CD4-positive, alpha-beta T cell treated with Interleukin-1 beta for 1 hour (primary cell): ENCODE data around the gene CACNA2D3.

Source experiments
- DNase-seq, 2 donors: peaks; one replicate each; pipeline ENCODE4 v3.0.0-alpha.2; 2020 to 2022

The CACNA2D3 gene

DNA sequence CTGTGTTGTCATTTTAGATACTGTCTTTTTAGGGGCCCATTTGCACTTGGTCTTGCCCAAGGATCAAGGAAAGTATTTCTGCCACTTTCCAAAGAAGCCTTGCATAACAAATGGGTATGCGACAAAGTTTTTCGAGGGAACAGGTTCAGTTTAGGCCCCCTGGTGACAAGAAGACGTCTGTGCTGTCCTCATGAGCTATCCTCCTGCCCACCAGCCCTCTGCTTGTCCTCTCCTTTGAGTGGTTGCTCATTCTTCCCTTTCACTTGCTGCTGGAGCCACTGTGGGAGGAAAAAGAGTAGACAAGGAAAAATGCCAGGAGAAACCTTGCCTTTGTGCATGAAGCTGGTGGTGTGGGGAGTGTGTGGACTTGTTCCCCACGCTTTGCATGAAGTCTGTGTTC, 171.9 kb downstream of the CACNA2D3 start:
- DNase-seq: no peak

DNA sequence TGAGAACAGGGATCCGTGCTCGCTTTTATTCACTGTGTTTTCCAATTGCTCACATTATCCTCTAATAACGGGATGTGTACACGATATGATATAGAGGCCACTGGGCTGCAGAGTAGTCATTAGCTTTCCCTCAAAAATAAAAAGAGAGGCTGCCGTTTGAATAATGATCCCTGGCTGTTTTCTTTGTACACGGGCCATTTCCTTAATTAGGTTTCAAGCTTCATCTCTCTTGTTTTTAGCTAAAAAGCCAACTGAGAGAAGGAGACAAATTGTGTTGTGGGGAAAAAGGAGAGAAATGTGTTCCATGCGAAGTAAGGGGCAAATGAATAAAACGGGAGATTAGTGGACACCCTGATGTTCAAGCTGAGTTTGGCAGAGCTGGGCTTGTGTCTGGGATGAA, 174.2 kb downstream of the CACNA2D3 start:
- DNase-seq: no peak

DNA sequence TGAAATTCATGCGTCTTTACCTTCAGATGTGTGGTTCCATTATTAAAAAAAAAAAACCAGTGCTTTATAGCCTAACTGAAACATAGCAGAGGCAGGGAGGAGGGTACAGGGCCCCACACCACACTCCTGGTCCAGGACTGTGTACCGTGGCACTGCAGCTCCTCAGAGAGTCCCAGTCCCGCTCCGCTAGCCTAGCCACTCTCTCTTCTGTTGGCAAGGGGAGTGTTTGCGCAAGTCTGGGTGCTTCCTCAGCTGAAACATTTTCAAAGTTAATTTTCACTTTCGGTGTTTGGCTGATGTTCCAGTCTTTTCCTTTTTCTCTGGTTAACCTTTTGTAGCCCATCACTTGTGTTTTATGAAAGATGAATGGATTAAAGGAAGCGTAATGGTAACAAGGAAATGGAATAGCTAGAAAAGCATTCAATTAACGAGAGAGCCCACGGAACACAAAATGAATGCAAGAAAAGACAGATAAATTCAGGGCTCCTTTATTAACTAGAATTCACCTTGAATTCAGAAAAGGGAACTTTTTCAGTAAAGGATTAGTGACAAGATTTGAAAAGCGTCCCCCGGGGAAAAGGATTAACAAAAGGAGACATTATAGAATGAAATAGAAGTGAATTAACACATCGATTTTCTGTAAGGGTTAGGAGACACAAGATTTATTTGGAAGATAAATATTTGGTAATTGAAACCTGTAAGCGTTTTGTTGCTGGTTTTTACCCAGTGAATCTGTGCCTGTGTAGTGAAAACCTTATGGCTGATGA, 177.0 kb downstream of the CACNA2D3 start:
- no peak for DNase-seq

DNA sequence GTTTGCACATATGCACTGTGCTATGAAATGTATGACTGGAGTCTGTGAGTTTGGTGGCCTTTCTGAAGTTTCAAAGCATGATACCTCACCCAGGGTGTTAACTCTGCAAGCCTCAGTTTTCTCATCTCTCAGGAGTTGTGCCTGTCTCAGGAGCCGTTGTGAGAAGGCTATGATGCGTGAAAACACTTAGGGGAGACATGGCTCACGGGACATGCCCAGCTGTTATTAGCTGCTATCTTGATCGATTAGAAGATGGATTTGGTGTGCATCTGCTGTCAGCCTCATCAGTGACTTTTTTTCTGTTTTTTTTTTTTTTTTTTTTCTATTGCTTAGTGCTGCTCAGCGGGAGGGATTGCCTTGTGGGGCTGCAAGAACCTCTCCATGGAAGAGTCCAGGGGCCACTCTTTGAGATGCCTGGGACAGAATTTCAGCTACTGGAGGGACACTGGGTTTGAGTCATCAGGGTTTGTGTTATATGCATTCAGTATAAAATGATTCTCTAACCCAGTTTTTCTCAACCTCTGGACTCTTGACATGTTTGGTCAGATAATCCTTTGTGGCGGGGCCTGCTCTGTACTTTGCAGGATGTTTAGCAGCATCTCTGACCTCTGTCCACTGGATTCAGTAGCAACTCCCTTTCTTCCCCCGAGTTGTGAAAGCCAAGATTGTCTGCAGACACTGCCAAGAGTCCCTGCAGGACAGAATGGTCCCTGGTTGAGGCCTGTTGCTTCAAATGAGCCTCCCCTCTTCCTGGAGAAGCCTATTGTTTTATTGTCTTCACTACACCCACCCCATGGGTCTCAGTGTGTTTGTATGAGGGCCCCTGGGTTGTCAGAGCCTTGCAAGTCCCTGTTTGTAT, 181.4 kb downstream of the CACNA2D3 start:
- no peak for DNase-seq

DNA sequence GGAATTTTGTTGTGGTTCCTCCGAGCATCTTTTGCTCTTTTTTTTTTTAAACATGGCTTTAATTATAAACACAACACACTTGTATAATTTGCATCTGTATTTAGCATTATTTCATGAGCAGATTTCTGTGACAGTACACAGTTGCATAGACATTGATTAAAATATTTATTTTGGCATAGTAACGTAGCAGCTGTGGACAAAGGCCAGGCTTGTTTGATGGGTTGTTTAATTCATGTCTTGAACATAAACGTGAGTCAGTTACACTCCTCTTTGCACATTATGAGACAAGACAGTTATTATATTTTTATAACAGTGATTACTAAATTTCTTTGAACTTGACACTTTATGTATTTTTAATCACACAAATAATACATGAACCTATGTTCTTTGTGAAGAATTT, 182.5 kb downstream of the CACNA2D3 start:
- DNase-seq: no peak

GRCh38 chr3:54305409-54306099, 183.2 kb downstream of the CACNA2D3 start:
- DNase-seq: no peak

DNA sequence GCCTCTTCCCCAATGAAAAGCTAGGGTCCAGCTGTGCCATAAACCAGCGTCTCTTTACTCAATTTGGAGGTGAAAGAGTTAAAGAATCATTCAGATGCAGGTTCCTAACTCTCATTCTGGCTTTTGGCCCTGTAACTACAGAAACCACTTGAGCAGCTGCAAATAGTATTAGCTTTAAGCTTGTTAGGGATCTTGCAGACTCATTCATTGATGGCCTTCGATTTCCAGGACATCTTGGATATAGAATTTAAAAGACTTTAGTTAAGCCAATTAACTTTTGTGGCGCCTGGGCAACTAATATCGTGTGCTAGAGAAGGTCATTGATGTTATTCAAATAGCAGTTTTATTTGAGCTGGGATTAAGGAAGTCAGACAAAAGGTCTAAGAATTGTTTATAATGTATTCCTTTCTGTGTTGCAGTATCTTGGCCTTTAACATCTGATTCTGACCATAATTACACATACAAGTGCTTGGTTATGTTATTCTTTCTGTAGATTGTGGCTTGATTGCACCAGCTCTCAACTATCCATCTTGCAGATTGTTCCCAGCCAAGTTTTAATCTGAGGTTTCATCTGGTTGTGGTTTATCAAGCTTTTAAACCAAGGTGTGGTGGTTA, 185.3 kb downstream of the CACNA2D3 start:
- no peak for DNase-seq

DNA sequence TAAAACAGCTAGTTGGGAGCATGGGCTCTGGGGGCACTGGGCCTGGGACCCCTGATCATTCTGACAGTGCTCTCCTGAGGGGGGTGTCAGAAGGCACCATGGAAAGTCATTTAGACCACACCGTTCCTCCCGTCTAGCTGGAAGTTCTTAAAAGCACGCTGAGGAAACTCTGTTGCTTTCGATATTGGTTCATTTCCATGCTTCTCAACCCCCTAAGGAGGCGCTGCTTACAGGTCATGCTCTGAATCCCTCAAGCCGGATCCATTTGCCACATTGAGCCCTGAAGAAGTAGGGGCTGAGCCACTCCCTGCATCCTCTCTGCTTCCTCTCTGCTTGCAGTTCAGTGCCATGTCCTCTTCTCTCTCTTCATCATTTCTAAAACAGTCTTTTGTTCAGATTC, 187.2 kb downstream of the CACNA2D3 start:
- no peak for DNase-seq

GRCh38 chr3:54311211-54311747, 188.9 kb downstream of the CACNA2D3 start:
- no peak for DNase-seq

GRCh38 chr3:54312156-54312899, 190.0 kb downstream of the CACNA2D3 start:
- DNase-seq: no peak

GRCh38 chr3:54313418-54313817, 191.1 kb downstream of the CACNA2D3 start:
- DNase-seq: no peak

- DNase-seq: no peak
Measured at GRCh38 chr3:54321520-54321919, 199.2 kb downstream of the CACNA2D3 start.

GRCh38 chr3:54322354-54322753, 200.0 kb downstream of the CACNA2D3 start:
- no peak for DNase-seq

DNA sequence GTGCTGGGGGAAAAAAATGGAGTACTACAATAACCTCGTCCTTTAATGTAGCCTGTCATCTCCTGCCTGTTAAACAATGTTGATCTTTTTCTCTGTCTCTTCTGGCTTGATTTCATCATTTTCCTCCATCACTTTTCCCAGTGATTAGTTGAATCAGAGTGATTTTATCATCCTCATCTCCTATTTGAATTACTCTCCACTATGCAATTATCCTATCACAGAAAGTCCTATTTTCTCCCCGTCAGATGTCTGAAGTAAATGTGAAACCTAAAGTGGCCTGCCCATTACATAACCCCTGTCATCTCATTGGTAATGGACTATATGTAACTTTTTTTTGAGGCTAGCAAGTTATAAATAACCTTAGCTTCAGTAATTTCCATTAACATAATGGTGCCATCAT, 201.8 kb downstream of the CACNA2D3 start:
- DNase-seq: no peak

- DNase-seq: no peak
Measured at GRCh38 chr3:54326951-54327350, 204.6 kb downstream of the CACNA2D3 start.

DNA sequence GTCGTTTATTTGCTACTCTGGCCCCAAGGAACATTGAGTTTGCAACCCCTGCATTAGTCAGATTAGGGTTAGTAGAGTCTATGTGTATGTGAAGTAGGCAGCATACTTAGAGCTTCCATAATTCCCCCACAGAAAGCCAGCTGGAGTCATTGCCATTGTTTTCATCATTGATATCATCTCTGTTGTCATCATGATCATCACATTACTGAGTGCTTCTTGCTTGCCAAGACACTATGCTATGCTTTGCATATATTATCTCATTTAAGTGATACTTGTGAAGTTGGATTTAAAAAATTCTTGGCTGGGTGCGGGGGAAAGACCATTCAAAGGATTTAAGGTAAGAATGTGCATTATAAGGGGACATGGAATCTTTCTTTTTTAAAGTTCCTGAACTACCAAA, 209.0 kb downstream of the CACNA2D3 start:
- no peak for DNase-seq

- DNase-seq: no peak
Measured at GRCh38 chr3:54337846-54338245, 215.5 kb downstream of the CACNA2D3 start.

DNA sequence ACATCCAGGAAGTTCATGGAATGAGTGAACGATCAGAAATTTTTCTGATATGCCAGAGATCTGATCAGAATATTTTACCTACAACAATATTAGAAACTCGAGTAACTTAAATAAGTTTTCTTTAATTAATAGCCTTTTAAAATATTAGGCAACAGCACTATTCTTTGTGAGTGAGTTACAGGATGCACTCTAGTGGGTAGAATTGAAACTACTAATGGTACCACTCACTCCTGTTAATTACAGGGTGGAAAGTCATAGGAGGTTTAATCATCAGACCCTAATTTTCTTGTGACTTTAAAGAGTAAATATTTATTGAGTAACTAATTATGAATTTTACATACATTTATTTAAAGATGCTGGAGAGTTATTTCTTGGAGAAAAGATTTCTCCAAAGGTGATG, 217.3 kb downstream of the CACNA2D3 start:
- no peak for DNase-seq

- no peak for DNase-seq
Measured at GRCh38 chr3:54341811-54342210, 219.5 kb downstream of the CACNA2D3 start.

DNA sequence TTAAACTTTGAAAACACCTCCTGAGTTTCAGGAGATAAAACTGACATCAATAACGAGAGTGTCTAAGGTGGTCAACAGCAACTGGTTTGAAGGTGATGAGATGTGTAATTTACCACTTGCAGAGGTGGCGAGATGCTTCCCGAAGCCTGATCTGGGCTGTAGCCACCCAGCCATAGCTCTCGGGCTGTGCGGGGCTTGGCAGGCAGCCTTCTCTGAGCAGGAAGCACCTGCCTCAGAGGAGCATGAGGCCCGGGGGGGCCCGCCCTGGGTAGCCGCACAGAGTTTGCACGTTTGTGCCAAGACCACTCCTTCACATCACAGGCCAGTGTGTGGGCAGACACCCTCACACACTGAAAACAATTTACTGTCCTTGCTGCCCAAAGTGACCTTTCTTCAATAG, 220.3 kb downstream of the CACNA2D3 start:
- DNase-seq: no peak

DNA sequence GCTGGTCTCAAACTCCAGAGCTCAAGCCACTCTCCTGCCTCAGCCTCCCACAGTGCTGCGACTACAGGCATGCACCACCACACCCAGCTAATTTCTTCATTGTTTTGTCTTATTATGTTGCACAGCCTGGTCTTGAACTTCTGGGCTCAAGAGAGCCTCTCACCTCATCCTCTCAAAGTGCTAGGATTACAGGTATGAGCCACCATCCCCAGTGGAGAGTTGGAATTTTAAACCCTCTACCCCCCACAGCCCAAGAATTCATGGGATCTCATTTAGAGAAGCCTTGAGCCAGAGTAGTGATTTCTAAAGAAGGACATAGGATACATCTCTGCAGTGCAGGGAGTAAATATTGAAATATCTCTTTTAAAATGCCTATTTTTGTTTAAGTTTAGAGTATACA, 221.1 kb downstream of the CACNA2D3 start:
- no peak for DNase-seq

GRCh38 chr3:54344601-54345231, 222.4 kb downstream of the CACNA2D3 start:
- DNase-seq: no peak
